LoVo (cell line): ENCODE data around the gene PTS.
"Not testable (repeated sequence)": the region's sequence is repeated elsewhere in the genome, so short reads cannot be mapped to it uniquely, and the experiment has no call there.

Experiments
- DNase-seq: peaks from one replicate; pipeline ENCODE4 v3.0.0-alpha.2; 2016; ENCODE audit warnings: low spot score

The PTS gene

GRCh38 chr11:112226062-112226830, at the start of gene PTS:
TSS of gene PTS (plus strand) at chr11:112226428. CDS start at chr11:112226444, 16 bp downstream.
- DNase-seq = peak; percentile 90

- no peak for DNase-seq
These were observed 48.6 kb upstream of the PTS start for GRCh38 chr11:112177589-112177988.

GRCh38 chr11:112178428-112178827, 47.8 kb upstream of the PTS start:
- no peak for DNase-seq

- no peak for DNase-seq
These were observed 47.3 kb upstream of the PTS start for GRCh38 chr11:112178936-112179335.

- no peak for DNase-seq
These were observed 46.6 kb upstream of the PTS start for GRCh38 chr11:112179601-112180000.

GRCh38 chr11:112182867-112183266, 43.4 kb upstream of the PTS start:
- no peak for DNase-seq

- DNase-seq = no peak
These were observed 40.3 kb upstream of the PTS start for GRCh38 chr11:112185883-112186282.

GRCh38 chr11:112186304-112186703, 39.9 kb upstream of the PTS start:
- DNase-seq = no peak

GRCh38 chr11:112195113-112195512, 31.1 kb upstream of the PTS start:
- DNase-seq = not testable (repeated sequence)

- DNase-seq = peak; percentile 46
These were observed 30.3 kb upstream of the PTS start for GRCh38 chr11:112195951-112196351.

GRCh38 chr11:112196519-112197087, 29.6 kb upstream of the PTS start:
- no peak for DNase-seq

- DNase-seq = not testable (repeated sequence)
These were observed 27.1 kb upstream of the PTS start for GRCh38 chr11:112199101-112199500.

GRCh38 chr11:112200252-112200651, 26.0 kb upstream of the PTS start:
- DNase-seq = no peak

GRCh38 chr11:112206071-112206470, 20.2 kb upstream of the PTS start:
- no peak for DNase-seq

GRCh38 chr11:112210890-112211289, 15.3 kb upstream of the PTS start:
- DNase-seq = no peak

GRCh38 chr11:112211536-112211935, 14.7 kb upstream of the PTS start:
- no peak for DNase-seq

GRCh38 chr11:112212290-112212689, 13.9 kb upstream of the PTS start:
- DNase-seq = no peak

- DNase-seq = no peak
These were observed 13.5 kb upstream of the PTS start for GRCh38 chr11:112212710-112213109.

GRCh38 chr11:112213753-112214152, 12.5 kb upstream of the PTS start:
- no peak for DNase-seq

- DNase-seq = no peak
These were observed 10.6 kb upstream of the PTS start for GRCh38 chr11:112215621-112216020.

GRCh38 chr11:112216561-112217105, 9.6 kb upstream of the PTS start:
- DNase-seq = no peak

- peak; percentile 80 for DNase-seq
These were observed 6.6 kb upstream of the PTS start for GRCh38 chr11:112219476-112220232.
